HepG2 (cell line): ENCODE data around the gene TCERG1L.

Experiments used
- HNF4A ChIP-seq: sonication (generic); formaldehyde crosslinking; IDR thresholded peaks from 2 replicates; pipeline ENCODE4 v1.4.0; 2020; ENCODE audit warnings: missing genetic modification reagents
- JUND ChIP-seq: sonication (generic); formaldehyde crosslinking; IDR thresholded peaks from 2 replicates; pipeline ENCODE4 v1.8.0; 2022; ENCODE audit warnings: mild to moderate bottlenecking, missing genetic modification reagents
- KAT7 ChIP-seq: IDR thresholded peaks from 2 replicates; pipeline ENCODE4 v1.6.1; 2018; ENCODE audit warnings: borderline replicate concordance, missing compliant biosample characterization
- PITX1 ChIP-seq: sonication (generic); formaldehyde crosslinking; IDR thresholded peaks from 2 replicates; pipeline ENCODE4 v1.5.1; 2020; ENCODE audit warnings: mild to moderate bottlenecking, missing genetic modification reagents
- POLR2A ChIP-seq, 2 experiments: IDR thresholded peaks; 2 replicates each; pipeline ENCODE4 v1.6.1; 2011; ENCODE audit warnings: low read depth in 2 of 2, low read length in 2 of 2, mild to moderate bottlenecking in 1 of 2, moderate library complexity in 1 of 2; ENCODE audit not compliant: insufficient read depth in 1 of 2
- ZBTB21 ChIP-seq: sonication (generic); formaldehyde crosslinking; IDR thresholded peaks from 2 replicates; pipeline ENCODE4 v1.4.0; 2020; ENCODE audit warnings: missing genetic modification reagents
- ZNF549 ChIP-seq: sonication (generic); formaldehyde crosslinking; IDR thresholded peaks from 2 replicates; pipeline ENCODE4 v1.5.0; 2020; ENCODE audit warnings: missing genetic modification reagents
- TF ChIP-seq, protein P1 (sequence below): sonication (generic); formaldehyde crosslinking; IDR thresholded peaks from 2 replicates; pipeline ENCODE4 v1.5.0; 2020; ENCODE audit warnings: mild to moderate bottlenecking, missing genetic modification reagents, moderate library complexity

DNA sequence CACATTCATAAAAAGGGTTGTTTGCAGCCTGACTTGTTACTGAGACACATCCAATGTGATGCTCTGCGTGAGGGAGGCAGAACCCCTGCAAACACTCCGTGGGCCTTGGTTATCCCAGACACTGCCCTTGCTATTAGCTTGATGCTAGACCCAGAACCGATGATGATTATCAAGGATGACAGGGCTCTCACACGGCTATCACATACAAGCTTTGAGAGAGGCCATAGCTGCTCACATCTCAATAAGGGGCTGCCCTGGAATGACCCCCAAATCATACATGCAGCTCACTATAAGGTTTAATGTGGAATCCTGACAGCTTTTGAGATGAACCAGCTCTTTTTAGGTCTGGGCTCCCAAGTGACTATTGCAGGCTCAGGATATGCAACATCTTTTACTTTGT lies 44.4 kb upstream of the TCERG1L start:
- TF ChIP-seq, protein P1, sequence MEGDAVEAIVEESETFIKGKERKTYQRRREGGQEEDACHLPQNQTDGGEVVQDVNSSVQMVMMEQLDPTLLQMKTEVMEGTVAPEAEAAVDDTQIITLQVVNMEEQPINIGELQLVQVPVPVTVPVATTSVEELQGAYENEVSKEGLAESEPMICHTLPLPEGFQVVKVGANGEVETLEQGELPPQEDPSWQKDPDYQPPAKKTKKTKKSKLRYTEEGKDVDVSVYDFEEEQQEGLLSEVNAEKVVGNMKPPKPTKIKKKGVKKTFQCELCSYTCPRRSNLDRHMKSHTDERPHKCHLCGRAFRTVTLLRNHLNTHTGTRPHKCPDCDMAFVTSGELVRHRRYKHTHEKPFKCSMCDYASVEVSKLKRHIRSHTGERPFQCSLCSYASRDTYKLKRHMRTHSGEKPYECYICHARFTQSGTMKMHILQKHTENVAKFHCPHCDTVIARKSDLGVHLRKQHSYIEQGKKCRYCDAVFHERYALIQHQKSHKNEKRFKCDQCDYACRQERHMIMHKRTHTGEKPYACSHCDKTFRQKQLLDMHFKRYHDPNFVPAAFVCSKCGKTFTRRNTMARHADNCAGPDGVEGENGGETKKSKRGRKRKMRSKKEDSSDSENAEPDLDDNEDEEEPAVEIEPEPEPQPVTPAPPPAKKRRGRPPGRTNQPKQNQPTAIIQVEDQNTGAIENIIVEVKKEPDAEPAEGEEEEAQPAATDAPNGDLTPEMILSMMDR (CRISPR knock-in tag), result no peak
- TF ChIP-seq KAT7 (CRISPR knock-in tag) (no peak), POLR2A (IDR thresholded peaks at IDR 0.05; ENCODE audit: insufficient read depth in 1 of 2, low read depth in 2 of 2, low read length in 2 of 2) (no peak), PITX1 (no peak), JUND (CRISPR knock-in tag) (no peak), HNF4A (CRISPR knock-in tag) (no peak), ZBTB21 (CRISPR knock-in tag) (no peak), ZNF549 (no peak)
